Testis (tissue), 2 donors: Measurements from ENCODE around the gene MPHOSPH6.
"Not testable (repeated sequence)": the region's sequence is repeated elsewhere in the genome, so short reads cannot be mapped to it uniquely, and the experiment has no call there.

Experiments
- POLR2A ChIP-seq: fragments of 450-650 bp; IDR thresholded peaks from one replicate; pipeline ENCODE4 v1.6.1; 2017; ENCODE audit warnings: antibody characterized with exemption, mild to moderate bottlenecking, moderate library complexity
- TF ChIP-seq, protein P1 (sequence below), 3 experiments: fragments of 450-650 bp in 2 of 3; fragments of 200-600 bp in 1 of 3; sonication (generic) in 1 of 3; IDR thresholded peaks; one replicate each; pipeline ENCODE4 v1.5.1; 2016 to 2019; ENCODE audit warnings: antibody characterized with exemption in 3 of 3, mild to moderate bottlenecking in 2 of 3, moderate library complexity in 1 of 3

DNA sequence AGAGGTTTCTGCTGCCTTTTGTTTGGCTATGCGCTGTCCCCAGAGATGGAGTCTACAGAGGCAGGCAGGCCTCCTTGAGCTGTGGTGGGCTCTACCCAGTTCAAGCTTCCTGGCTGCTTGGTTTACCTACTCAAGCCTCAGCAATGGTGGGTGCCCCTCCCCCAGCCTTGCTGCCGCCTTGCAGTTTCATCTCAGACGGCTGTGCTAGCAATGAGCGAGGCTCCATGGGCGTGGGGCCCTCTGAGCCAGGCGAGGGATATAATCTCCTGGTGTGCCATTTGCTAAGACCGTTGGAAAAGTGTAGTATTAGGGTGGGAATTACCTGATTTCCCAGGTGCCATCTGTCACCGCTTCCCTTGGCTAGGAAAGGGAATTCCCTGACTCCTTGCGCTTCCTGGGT is 39.3 kb upstream of the MPHOSPH6 start:
- not testable (repeated sequence) for TF ChIP-seq POLR2A
- TF ChIP-seq, protein P1, sequence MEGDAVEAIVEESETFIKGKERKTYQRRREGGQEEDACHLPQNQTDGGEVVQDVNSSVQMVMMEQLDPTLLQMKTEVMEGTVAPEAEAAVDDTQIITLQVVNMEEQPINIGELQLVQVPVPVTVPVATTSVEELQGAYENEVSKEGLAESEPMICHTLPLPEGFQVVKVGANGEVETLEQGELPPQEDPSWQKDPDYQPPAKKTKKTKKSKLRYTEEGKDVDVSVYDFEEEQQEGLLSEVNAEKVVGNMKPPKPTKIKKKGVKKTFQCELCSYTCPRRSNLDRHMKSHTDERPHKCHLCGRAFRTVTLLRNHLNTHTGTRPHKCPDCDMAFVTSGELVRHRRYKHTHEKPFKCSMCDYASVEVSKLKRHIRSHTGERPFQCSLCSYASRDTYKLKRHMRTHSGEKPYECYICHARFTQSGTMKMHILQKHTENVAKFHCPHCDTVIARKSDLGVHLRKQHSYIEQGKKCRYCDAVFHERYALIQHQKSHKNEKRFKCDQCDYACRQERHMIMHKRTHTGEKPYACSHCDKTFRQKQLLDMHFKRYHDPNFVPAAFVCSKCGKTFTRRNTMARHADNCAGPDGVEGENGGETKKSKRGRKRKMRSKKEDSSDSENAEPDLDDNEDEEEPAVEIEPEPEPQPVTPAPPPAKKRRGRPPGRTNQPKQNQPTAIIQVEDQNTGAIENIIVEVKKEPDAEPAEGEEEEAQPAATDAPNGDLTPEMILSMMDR (IDR thresholded peaks at IDR 0.05) = not testable (repeated sequence)
